RCC 7860 (cell line): ENCODE measurements around the gene ROBO3.

Source experiments
- DNase-seq: peaks from one replicate; pipeline ENCODE4 v3.0.0-alpha.2; 2015; ENCODE audit warnings: low spot score
- FAIRE-seq: peaks from 2 replicates; lab custom pipeline; 2012; peaks lifted over from hg19 to GRCh38; lab: Jason Lieb, UNC

ROBO3 gene

GRCh38 chr11:124865181-124865901, at the start of gene ROBO3:
TSS of gene ROBO3 (plus strand) at chr11:124865432. CDS start at chr11:124865578, 146 bp downstream.
- FAIRE-seq (no peak), DNase-seq (no peak)

GRCh38 chr11:124817036-124817435, 48.2 kb upstream of the ROBO3 start:
- DNase-seq = no peak
- FAIRE-seq = no peak

GRCh38 chr11:124821995-124822730, 43.1 kb upstream of the ROBO3 start:
- DNase-seq (no peak), FAIRE-seq (no peak)

GRCh38 chr11:124823512-124824376, 41.5 kb upstream of the ROBO3 start:
- FAIRE-seq (no peak), DNase-seq (no peak)

GRCh38 chr11:124825876-124826275, 39.4 kb upstream of the ROBO3 start:
- DNase-seq (no peak), FAIRE-seq (no peak)

GRCh38 chr11:124829986-124830385, 35.2 kb upstream of the ROBO3 start:
- DNase-seq (no peak), FAIRE-seq (no peak)

GRCh38 chr11:124830749-124831148, 34.5 kb upstream of the ROBO3 start:
- DNase-seq = no peak
- FAIRE-seq = no peak

GRCh38 chr11:124831897-124832296, 33.3 kb upstream of the ROBO3 start:
- DNase-seq (no peak), FAIRE-seq (no peak)

- DNase-seq (no peak), FAIRE-seq (no peak)
These were observed 32.7 kb upstream of the ROBO3 start for GRCh38 chr11:124832571-124832970.

- DNase-seq (no peak), FAIRE-seq (no peak)
These were observed 30.6 kb upstream of the ROBO3 start for GRCh38 chr11:124834526-124835180.

- no peak for DNase-seq
- FAIRE-seq = no peak
These were observed 29.3 kb upstream of the ROBO3 start for GRCh38 chr11:124835918-124836317.

GRCh38 chr11:124837491-124837856, 27.8 kb upstream of the ROBO3 start:
- peak; percentile 45 for DNase-seq
- no peak for FAIRE-seq

- FAIRE-seq (no peak), DNase-seq (no peak)
These were observed 26.5 kb upstream of the ROBO3 start for GRCh38 chr11:124838805-124839127.

GRCh38 chr11:124839128-124839971, 25.9 kb upstream of the ROBO3 start:
- no peak for DNase-seq
- no peak for FAIRE-seq

- FAIRE-seq (no peak), DNase-seq (no peak)
These were observed 25.1 kb upstream of the ROBO3 start for GRCh38 chr11:124839972-124840621.

GRCh38 chr11:124840666-124841065, 24.6 kb upstream of the ROBO3 start:
- DNase-seq (no peak), FAIRE-seq (no peak)

GRCh38 chr11:124841201-124841600, 24.0 kb upstream of the ROBO3 start:
- FAIRE-seq (no peak), DNase-seq (no peak)

GRCh38 chr11:124841840-124842239, 23.4 kb upstream of the ROBO3 start:
- no peak for FAIRE-seq

GRCh38 chr11:124842305-124842704, 22.9 kb upstream of the ROBO3 start:
- no peak for DNase-seq
- no peak for FAIRE-seq

More at GRCh38 chr11:124841840-124842239, 23.4 kb upstream of the ROBO3 start:
- no peak for DNase-seq

- FAIRE-seq (no peak), DNase-seq (no peak)
These were observed 21.7 kb upstream of the ROBO3 start for GRCh38 chr11:124843616-124843910.
